Small intestine (tissue), 7 donors: ENCODE data around the gene LKAAEAR1. TPM values are rescaled to one million over a fixed set of nuclear protein-coding genes. Genes with fewer than 3 reads are reported as not detected.

Experiments
- DNase-seq, 2 donors: peaks; one replicate each; pipeline versions ENCODE4 v3.0.0 to v3.0.0-alpha.2; 2013
- FAIRE-seq: peaks from 2 replicates; lab custom pipeline; 2012; peaks lifted over from hg19 to GRCh38; lab: Jason Lieb, UNC
- H3K27ac ChIP-seq, 3 donors: one replicate each; pipeline ENCODE4 v1.5.1; 2013; ENCODE audit warnings: low read length in 2 of 3, mild to moderate bottlenecking in 2 of 3, control low read depth in 1 of 3, inconsistent platforms in 1 of 3, low read depth in 1 of 3, moderate library complexity in 1 of 3
- H3K27me3 ChIP-seq, 3 donors: one replicate each; pipeline ENCODE4 v1.6.1; 2013; ENCODE audit warnings: low read length in 3 of 3, inconsistent platforms in 1 of 3; ENCODE audit not compliant: control insufficient read depth in 3 of 3, insufficient read depth in 3 of 3
- H3K36me3 ChIP-seq, 3 donors: one replicate each; pipeline ENCODE4 v1.6.1; 2013; ENCODE audit warnings: low read length in 3 of 3, inconsistent platforms in 1 of 3, low read depth in 1 of 3, mild to moderate bottlenecking in 1 of 3, moderate library complexity in 1 of 3; ENCODE audit not compliant: control insufficient read depth in 3 of 3, insufficient read depth in 2 of 3
- H3K4me1 ChIP-seq, 3 donors: one replicate each; pipeline ENCODE4 v1.6.1; 2013; ENCODE audit warnings: low read length in 2 of 3, inconsistent platforms in 1 of 3, low read depth in 1 of 3, mild to moderate bottlenecking in 1 of 3, moderate library complexity in 1 of 3; ENCODE audit not compliant: control insufficient read depth in 3 of 3, insufficient read depth in 2 of 3
- H3K4me3 ChIP-seq, 3 donors: one replicate each; pipeline ENCODE4 v1.5.1; 2013; ENCODE audit warnings: low read length in 3 of 3, control low read depth in 1 of 3, inconsistent platforms in 1 of 3, low read depth in 1 of 3, mild to moderate bottlenecking in 1 of 3, moderate library complexity in 1 of 3
- H3K9me3 ChIP-seq, 2 donors: one replicate each; pipeline ENCODE4 v1.6.1; 2013; ENCODE audit warnings: low read depth in 1 of 2, low read length in 1 of 2; ENCODE audit not compliant: control insufficient read depth in 2 of 2, insufficient read depth in 1 of 2
- WGBS, 3 donors: extraction: QIAGEN DNeasy Blood & Tissue Kit; methylation state at CpG; one replicate each; pipeline ENCODE4 v1.1.7; 2013; 5-methylcytosine and 5-hydroxymethylcytosine counted together
- polyA plus RNA-seq, 4 donors: library from polyadenylated mRNA; stranded (reverse) in 3 of 4; unstranded in 1 of 4; fragments of 200-250 nt in 3 of 4; fragments of 120-200 nt in 1 of 4; gene quantifications; one replicate each; pipeline versions ENCODE4 v1.2.1 to v1.2.3, GENCODE V29; 2013
- donor health status: healthy with polysubstance abuse.
- donor health status: control.
- donor health status: control.
- donor health status: Bipolar disorder and iron deficiency.
- donor health status: healthy.

The LKAAEAR1 gene
- polyA plus RNA-seq, 4 donors = 0.09 TPM; not detected in 3

GRCh38 chr20:64044484-64045247, 39.5 kb downstream of the LKAAEAR1 start:
- DNase-seq = no peak
- 55 to 64% (median 61%) methylated on average over 14 of the region's 14 CpGs for WGBS, 3 donors
- H3K27ac ChIP-seq = peak overlapping the region in 1 of 3 donors; percentile 32
- peaks cover 0 to 5% (median 3%) of the 10 kb centered on the region in 3 donors for H3K4me1 ChIP-seq
- H3K27me3 ChIP-seq = peaks cover 24 to 81% (median 34%) of the 10 kb centered on the region in 3 donors
- H3K4me3 ChIP-seq = no peak overlapping the region
- peaks cover 0 to 2% (median 0%) of the 10 kb centered on the region in 3 donors for H3K36me3 ChIP-seq
- H3K9me3 ChIP-seq = no peaks in the 10 kb centered on the region
- no peak for FAIRE-seq

- no peak overlapping the region for H3K4me3 ChIP-seq
- DNase-seq (no peak), FAIRE-seq (no peak)
- H3K4me1 ChIP-seq = peaks cover 0 to 9% (median 3%) of the 10 kb centered on the region in 3 donors
- H3K36me3 ChIP-seq = peaks cover 0 to 2% (median 0%) of the 10 kb centered on the region in 3 donors
- no peak overlapping the region for H3K27ac ChIP-seq
- WGBS, 3 donors = 75 to 85% (median 77%) methylated on average over 9 of the region's 9 CpGs
- no peaks in the 10 kb centered on the region for H3K9me3 ChIP-seq
- H3K27me3 ChIP-seq = peaks cover 18 to 86% (median 34%) of the 10 kb centered on the region in 3 donors
Observed at GRCh38 chr20:64043768-64044167, 40.4 kb downstream of the LKAAEAR1 start.

- H3K36me3 ChIP-seq = no peaks in the 10 kb centered on the region
- DNase-seq (no peak), FAIRE-seq (no peak)
- peaks cover 6 to 86% (median 26%) of the 10 kb centered on the region in 3 donors for H3K27me3 ChIP-seq
- WGBS, 3 donors = 2 to 3% (median 3%) methylated on average over 40 to 55 of the region's 55 CpGs
- no peaks in the 10 kb centered on the region for H3K9me3 ChIP-seq
- H3K4me3 ChIP-seq = peak overlapping the region; percentile 3 to 24 (median 17)
- H3K27ac ChIP-seq = peak overlapping the region in 1 of 3 donors; percentile 62
- peaks cover 0 to 9% (median 3%) of the 10 kb centered on the region in 3 donors for H3K4me1 ChIP-seq
Observed at GRCh38 chr20:64042054-64042781, 42.0 kb downstream of the LKAAEAR1 start.

- H3K27ac ChIP-seq = peak overlapping the region in 1 of 3 donors; percentile 62
- H3K36me3 ChIP-seq = no peaks in the 10 kb centered on the region
- DNase-seq (no peak), FAIRE-seq (no peak)
- H3K4me1 ChIP-seq = peaks cover 0 to 12% (median 3%) of the 10 kb centered on the region in 3 donors
- H3K9me3 ChIP-seq = no peaks in the 10 kb centered on the region
- 16 to 27% (median 25%) methylated on average over 11 of the region's 11 CpGs for WGBS, 3 donors
- H3K27me3 ChIP-seq = peaks cover under 1 to 86% (median 24%) of the 10 kb centered on the region in 3 donors
- H3K4me3 ChIP-seq = no peak overlapping the region
Observed at GRCh38 chr20:64041781-64042053, 42.5 kb downstream of the LKAAEAR1 start.

- DNase-seq (no peak), FAIRE-seq (no peak)
- peaks cover 0 to 17% (median 3%) of the 10 kb centered on the region in 3 donors for H3K4me1 ChIP-seq
- peak overlapping the region in 1 of 3 donors; percentile 8 for H3K27ac ChIP-seq
- H3K36me3 ChIP-seq = peaks cover 0 to 2% (median 0%) of the 10 kb centered on the region in 3 donors
- no peak overlapping the region for H3K4me3 ChIP-seq
- peaks cover 2 to 86% (median 26%) of the 10 kb centered on the region in 3 donors for H3K27me3 ChIP-seq
- 38 to 48% (median 38%) methylated on average over 14 to 15 of the region's 15 CpGs for WGBS, 3 donors
- no peaks in the 10 kb centered on the region for H3K9me3 ChIP-seq
Observed at GRCh38 chr20:64041040-64041780, 43.0 kb downstream of the LKAAEAR1 start.

GRCh38 chr20:64040231-64041039, 43.8 kb downstream of the LKAAEAR1 start:
- DNase-seq (no peak), FAIRE-seq (no peak)
- 55 to 68% (median 58%) methylated on average over 12 of the region's 12 CpGs for WGBS, 3 donors
- Histone ChIP-seq H3K27me3 (peaks cover 5 to 85% (median 23%) of the 10 kb centered on the region in 3 donors), H3K27ac (peak overlapping the region in 1 of 3 donors; percentile 8), H3K36me3 (peaks cover 0 to 10% (median 0%) of the 10 kb centered on the region in 3 donors), H3K4me1 (peaks cover 0 to 17% (median 3%) of the 10 kb centered on the region in 3 donors), H3K4me3 (no peak overlapping the region), H3K9me3 (no peaks in the 10 kb centered on the region)

GRCh38 chr20:64039293-64040160, 44.7 kb downstream of the LKAAEAR1 start:
- WGBS, 3 donors = 9 to 11% (median 9%) methylated on average over 16 to 17 of the region's 17 CpGs
- H3K27me3 ChIP-seq = peaks cover 5 to 81% (median 23%) of the 10 kb centered on the region in 3 donors
- H3K9me3 ChIP-seq = no peaks in the 10 kb centered on the region
- FAIRE-seq = no peak
- peak overlapping the region in 1 of 3 donors; percentile 59 for H3K27ac ChIP-seq
- no peak for DNase-seq
- H3K4me1 ChIP-seq = peaks cover 0 to 17% (median 3%) of the 10 kb centered on the region in 3 donors
- H3K36me3 ChIP-seq = peaks cover 3 to 19% (median 3%) of the 10 kb centered on the region in 3 donors
- peak overlapping the region; percentile 34 to 62 (median 56) for H3K4me3 ChIP-seq
